HFF-Myc (cell line): ENCODE results near the gene ZNF780A.

Source experiments
- DNase-seq: peaks from one replicate; pipeline ENCODE4 v3.0.0-alpha.2; 2011; ENCODE audit warnings: low read depth; ENCODE audit errors: extremely low read depth
- H3K4me3 ChIP-seq: replicated peaks from 2 replicates; pipeline ENCODE4 v1.5.1; 2011; ENCODE audit warnings: low read depth, mild to moderate bottlenecking, control low read depth, low read length
- CTCF ChIP-seq: IDR thresholded peaks from 2 replicates; pipeline ENCODE4 v1.5.1; 2012; ENCODE audit warnings: mild to moderate bottlenecking, low read depth, low read length, control low read depth; ENCODE audit errors: missing control alignments

ZNF780A gene

GRCh38 chr19:40084948-40085347 lies 5.8 kb downstream of the ZNF780A start:
- H3K4me3 ChIP-seq: no peak overlapping the region
- DNase-seq: no peak
- no peak for TF ChIP-seq CTCF

- TF ChIP-seq CTCF: no peak
- DNase-seq: no peak
- no peak overlapping the region for H3K4me3 ChIP-seq
Observed at GRCh38 chr19:40081411-40081810, 9.3 kb downstream of the ZNF780A start.

- no peak for DNase-seq
- H3K4me3 ChIP-seq: no peak overlapping the region
- no peak for TF ChIP-seq CTCF
Observed at GRCh38 chr19:40080289-40080688, 10.5 kb downstream of the ZNF780A start.

GRCh38 chr19:40078377-40078776 lies 12.4 kb downstream of the ZNF780A start:
- no peak overlapping the region for H3K4me3 ChIP-seq
- DNase-seq: no peak
- TF ChIP-seq CTCF: no peak

- no peak overlapping the region for H3K4me3 ChIP-seq
- no peak for DNase-seq
- TF ChIP-seq CTCF: no peak
Observed at GRCh38 chr19:40070058-40070457, 20.7 kb downstream of the ZNF780A start.

- TF ChIP-seq CTCF: no peak
- no peak for DNase-seq
- no peak overlapping the region for H3K4me3 ChIP-seq
Observed at GRCh38 chr19:40059624-40060023, 31.1 kb downstream of the ZNF780A start.

GRCh38 chr19:40057166-40057565 lies 33.6 kb downstream of the ZNF780A start:
- TF ChIP-seq CTCF: no peak
- DNase-seq: no peak
- no peak overlapping the region for H3K4me3 ChIP-seq
